ENCODE data around the gene BBLN.

DNA sequence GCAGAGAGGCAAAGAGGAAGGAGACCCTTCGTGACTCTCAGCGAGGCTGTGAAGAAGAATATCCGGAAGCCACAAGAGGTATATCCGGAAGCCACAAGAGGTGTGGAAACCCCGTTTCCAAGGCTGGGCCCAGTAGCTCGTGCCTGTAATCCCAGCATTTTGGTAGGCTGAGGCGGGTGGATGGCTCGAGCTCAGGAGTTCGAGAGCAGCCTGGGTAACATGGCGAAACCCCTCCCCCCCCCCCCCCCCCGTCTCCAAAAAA lies 612 bp upstream of the BBLN start:
- TF ChIP-seq POLR2A (IDR thresholded peaks at IDR 0.05) = no peak
- no peak for TF ChIP-seq CTCF (IDR thresholded peaks at IDR 0.05 in 4 of 5, conservative IDR thresholded peaks at IDR 0.05 in 1 of 5)
